HCT116 (cell line): ENCODE measurements around the gene IL1B.

Experiments
- CEBPB ChIP-seq: IDR thresholded peaks from 2 replicates; pipeline ENCODE4 v1.6.1; 2012; ENCODE audit warnings: low read depth
- CTCF ChIP-seq, 3 experiments: fragments of 200-600 bp in 1 of 3; sonication (generic) in 1 of 3; IDR thresholded peaks in 2 of 3; conservative IDR thresholded peaks in 1 of 3; 2 replicates each; pipeline ENCODE4 v1.5.1; 2012 to 2017; ENCODE audit warnings: low read depth in 2 of 3, low read length in 2 of 3, antibody characterized with exemption in 1 of 3, borderline replicate concordance in 1 of 3, control low read depth in 1 of 3, mild to moderate bottlenecking in 1 of 3, mixed read lengths in 1 of 3, mixed run types in 1 of 3, moderate library complexity in 1 of 3; ENCODE audit not compliant: insufficient read depth in 1 of 3
- EZH2 ChIP-seq: fragments of 200-600 bp; sonication (generic); IDR thresholded peaks from 2 replicates; pipeline ENCODE4 v1.6.1; 2017; ENCODE audit warnings: antibody characterized with exemption, mixed run types
- EZH2phosphoT487 ChIP-seq: fragments of 200-600 bp; IDR thresholded peaks from 2 replicates; pipeline ENCODE4 v1.6.1; 2018; ENCODE audit warnings: antibody characterized with exemption, borderline replicate concordance
- FOSL1 ChIP-seq: IDR thresholded peaks from 2 replicates; pipeline ENCODE4 v1.6.1; 2012; ENCODE audit warnings: low read depth
- JUND ChIP-seq: IDR thresholded peaks from 2 replicates; pipeline ENCODE4 v1.6.1; 2012
- POLR2A ChIP-seq: IDR thresholded peaks from 2 replicates; pipeline ENCODE4 v1.7.0; 2011; ENCODE audit warnings: borderline replicate concordance; ENCODE audit not compliant: insufficient read depth, insufficient read length; ENCODE audit errors: extremely low read depth
- POLR2AphosphoS5 ChIP-seq: IDR thresholded peaks from 2 replicates; pipeline ENCODE4 v1.6.1; 2011; ENCODE audit warnings: mild to moderate bottlenecking, low read depth, low read length, moderate library complexity
- REST ChIP-seq: IDR thresholded peaks from 2 replicates; pipeline ENCODE4 v1.6.1; 2012; ENCODE audit warnings: low read depth
- SIN3A ChIP-seq: IDR thresholded peaks from 2 replicates; pipeline ENCODE4 v1.6.1; 2012; ENCODE audit warnings: low read depth
- SP1 ChIP-seq: IDR thresholded peaks from 2 replicates; pipeline ENCODE4 v1.6.1; 2012; ENCODE audit warnings: low read depth
- YY1 ChIP-seq: IDR thresholded peaks from 2 replicates; pipeline ENCODE4 v1.6.1; 2011; ENCODE audit warnings: low read length, low read depth, moderate library complexity, mild to moderate bottlenecking; ENCODE audit not compliant: insufficient replicate concordance; ENCODE audit errors: extremely low read depth
- ZBTB33 ChIP-seq: IDR thresholded peaks from 2 replicates; pipeline ENCODE4 v1.6.1; 2011; ENCODE audit warnings: mild to moderate bottlenecking, low read length, moderate library complexity; ENCODE audit not compliant: insufficient replicate concordance; ENCODE audit errors: extremely low read depth
- ZNF274 ChIP-seq: fragments of 200-500 bp; sonication (Bioruptor generic); IDR thresholded peaks from 2 replicates; pipeline ENCODE4 v1.6.1; 2014; ENCODE audit warnings: mild to moderate bottlenecking, low read depth, low read length, inconsistent platforms

GRCh38 chr2:112817082-112817689 lies 19.4 kb downstream of the IL1B start:
- TF ChIP-seq ZNF274 = no peak
- no peak for TF ChIP-seq POLR2A
- TF ChIP-seq CTCF (IDR thresholded peaks at IDR 0.05 in 2 of 3, conservative IDR thresholded peaks at IDR 0.05 in 1 of 3; ENCODE audit: borderline replicate concordance in 1 of 3, insufficient read depth in 1 of 3, low read depth in 2 of 3, low read length in 2 of 3) = no peak
- no peak for TF ChIP-seq SIN3A
- no peak for TF ChIP-seq SP1
- no peak for TF ChIP-seq EZH2
- TF ChIP-seq POLR2AphosphoS5 = no peak
- TF ChIP-seq EZH2phosphoT487 = no peak
- TF ChIP-seq ZBTB33 = no peak
- TF ChIP-seq JUND = no peak
- no peak for TF ChIP-seq FOSL1
- no peak for TF ChIP-seq YY1
- TF ChIP-seq REST = no peak
- TF ChIP-seq CEBPB = no peak
